Panc1 (cell line): ENCODE data around the gene SPACA7. TPM values are rescaled to one million over a fixed set of nuclear protein-coding genes. Genes with fewer than 3 reads are reported as not detected.
"Not testable (repeated sequence)": the region's sequence is repeated elsewhere in the genome, so short reads cannot be mapped to it uniquely, and the experiment has no call there.

Source experiments
- ATAC-seq: fragments of 200-7000 bp; cut with Tn5 transposase; 2 replicates; pipeline ENCODE4 v1.9.1; 2020; ENCODE audit warnings: mild to moderate bottlenecking, moderate library complexity
- BruUV-seq: library from RNA; stranded (reverse); fragments of 400-500 nt; replicated peaks from 2 replicates; lab custom pipeline; 2021; lab: Mats Ljungman, UMichigan
- CTCF ChIA-PET: fragments of 300-600 bp; sonication (Branson Sonifier 250); formaldehyde crosslinking; loops from one replicate; lab custom pipeline; 2022; ENCODE audit warnings: antibody characterized with exemption; lab: Charles Lee
- POLR2A ChIA-PET: fragments of 300-600 bp; sonication (Branson Sonifier 250); formaldehyde crosslinking; loops from one replicate; lab custom pipeline; 2022; ENCODE audit warnings: antibody characterized with exemption; lab: Charles Lee
- DNase-seq: peaks from one replicate; pipeline ENCODE4 v3.0.0-alpha.2; 2010; ENCODE audit warnings: low read depth, low spot score
- H3K27ac ChIP-seq: 2 replicates; pipeline ENCODE4 v1.5.1; 2011; ENCODE audit warnings: mild to moderate bottlenecking, low read length, inconsistent platforms
- H3K27me3 ChIP-seq: fragments of 200-500 bp; sonication (Bioruptor generic); 2 replicates; pipeline ENCODE4 v1.6.0; 2014; ENCODE audit warnings: low read length, inconsistent platforms; ENCODE audit not compliant: control insufficient read depth, insufficient read depth
- H3K36me3 ChIP-seq: fragments of 200-500 bp; sonication (Bioruptor generic); 2 replicates; pipeline ENCODE4 v1.5.1; 2014; ENCODE audit warnings: inconsistent platforms, mild to moderate bottlenecking, low read length, moderate library complexity; ENCODE audit not compliant: control insufficient read depth, insufficient read depth
- H3K4me1 ChIP-seq: 2 replicates; pipeline ENCODE4 v1.5.1; 2011; ENCODE audit warnings: inconsistent platforms, mild to moderate bottlenecking, low read length, moderate library complexity; ENCODE audit not compliant: control insufficient read depth, insufficient read depth
- H3K4me3 ChIP-seq, 2 experiments: 2 replicates each; pipeline ENCODE4 v1.5.1; 2011 to 2012; ENCODE audit warnings: low read depth in 2 of 2, low read length in 2 of 2, mild to moderate bottlenecking in 2 of 2, inconsistent platforms in 1 of 2, moderate library complexity in 1 of 2
- H3K9me3 ChIP-seq: fragments of 200-500 bp; sonication (Bioruptor generic); 2 replicates; pipeline ENCODE4 v1.5.1; 2014; ENCODE audit warnings: low read depth, mild to moderate bottlenecking, inconsistent platforms, low read length, moderate library complexity; ENCODE audit not compliant: control insufficient read depth, insufficient read depth
- CTCF ChIP-seq: fragments of 450-650 bp; IDR thresholded peaks from 2 replicates; pipeline ENCODE4 v1.5.1; 2017; ENCODE audit warnings: mild to moderate bottlenecking
- POLR2AphosphoS5 ChIP-seq: IDR thresholded peaks from 2 replicates; pipeline ENCODE4 v1.6.1; 2012; ENCODE audit warnings: mild to moderate bottlenecking, low read depth, low read length, moderate library complexity
- REST ChIP-seq, 2 experiments: IDR thresholded peaks; 2 replicates each; pipeline ENCODE4 v1.6.1; 2011 to 2012; ENCODE audit warnings: low read depth in 2 of 2, control low read depth in 1 of 2, low read length in 1 of 2, mild to moderate bottlenecking in 1 of 2, moderate library complexity in 1 of 2; ENCODE audit not compliant: insufficient read depth in 1 of 2
- SIN3A ChIP-seq: IDR thresholded peaks from 2 replicates; pipeline ENCODE4 v1.6.1; 2012; ENCODE audit warnings: low read depth, mild to moderate bottlenecking, low read length, moderate library complexity, borderline replicate concordance; ENCODE audit not compliant: insufficient read depth
- TCF7L2 ChIP-seq: IDR thresholded peaks from 2 replicates; pipeline ENCODE4 v1.6.1; 2011; ENCODE audit warnings: mild to moderate bottlenecking, low read depth, low read length, inconsistent platforms
- in situ Hi-C: cut with HindIII; loops from 2 replicates; pipeline ENCODE4 v1.10.0; 2016; ENCODE audit warnings: low sequenced_read_pairs, low pct_unique_long_range_greater_than_20kb
- intact Hi-C: fragments of 100-400 bp; cut with micrococcal nuclease; formaldehyde crosslinking; loops from one replicate; pipeline ENCODE4 v1.10.0; 2022; ENCODE audit not compliant: unreplicated experiment
- total RNA-seq: library from RNA; stranded (reverse); gene quantifications from one replicate; pipeline ENCODE4 v1.2.1, GENCODE V29; 2021; ENCODE audit not compliant: unreplicated experiment

SPACA7 gene
- total RNA-seq, 1 experiment from 2014 or later = not detected

- no peak for TF ChIP-seq SIN3A
- TF ChIP-seq POLR2AphosphoS5 = no peak
- TF ChIP-seq CTCF = no peak
- no peak for TF ChIP-seq TCF7L2
- TF ChIP-seq REST (IDR thresholded peaks at IDR 0.05; ENCODE audit: insufficient read depth in 1 of 2, low read depth in 2 of 2, low read length in 1 of 2) = no peak
- Histone ChIP-seq H3K4me3 (no peak overlapping the region), H3K27me3 (no peaks in the 10 kb centered on the region), H3K27ac (no peak overlapping the region), H3K36me3 (no peaks in the 10 kb centered on the region), H3K4me1 (no peaks in the 10 kb centered on the region), H3K9me3 (0 out of 2 replicates have a peak, but pooled peaks cover 2% of the 10 kb centered on the region)
- in situ Hi-C loops = no loop called here
- intact Hi-C loops = no loop called here
- ATAC-seq (no peak), DNase-seq (no peak)
- ChIA-PET POLR2A (no interaction called here), CTCF (no interaction called here)
- BruUV-seq = no TSS peak
Observed at GRCh38 chr13:112431734-112432133, 55.6 kb downstream of the SPACA7 start.

- DNase-seq, H3K27ac ChIP-seq, intact Hi-C loops, H3K4me1 ChIP-seq, in situ Hi-C loops, POLR2A ChIA-PET, H3K27me3 ChIP-seq, H3K4me3 ChIP-seq, H3K9me3 ChIP-seq, BruUV-seq, ATAC-seq, CTCF ChIA-PET, H3K36me3 ChIP-seq: not testable (repeated sequence)
Observed at GRCh38 chr13:112432734-112433133, 56.6 kb downstream of the SPACA7 start.

GRCh38 chr13:112433517-112433916 is 57.4 kb downstream of the SPACA7 start:
- intact Hi-C loops, POLR2A ChIA-PET, H3K4me1 ChIP-seq, DNase-seq, H3K9me3 ChIP-seq, H3K4me3 ChIP-seq, H3K27ac ChIP-seq, H3K27me3 ChIP-seq, CTCF ChIA-PET, in situ Hi-C loops, BruUV-seq, H3K36me3 ChIP-seq, ATAC-seq: not testable (repeated sequence)
